ENCODE measurements around the gene PRR20G. TPM values are rescaled to one million over a fixed set of nuclear protein-coding genes. Genes with fewer than 3 reads are reported as not detected.
"Not testable (repeated sequence)": the region's sequence is repeated elsewhere in the genome, so short reads cannot be mapped to it uniquely, and the experiment has no call there.

The PRR20G gene
- total RNA-seq, 1 donor from 2014 or later = not detected

GRCh38 chr3:127320529-127321121 lies 32.8 kb upstream of the PRR20G start:
- Histone ChIP-seq H3K9me3 (ENCODE audit: insufficient read depth, low read depth, low read length) (no peaks in the 10 kb centered on the region), H3K9ac (ENCODE audit: low read length) (no peak overlapping the region), H3K36me3 (ENCODE audit: insufficient read depth, low read length) (no peaks in the 10 kb centered on the region), H3K4me3 (ENCODE audit: insufficient read depth, low read depth, low read length) (no peak overlapping the region), H3K4me1 (ENCODE audit: insufficient read depth, low read length) (no peaks in the 10 kb centered on the region), H3K27ac (ENCODE audit: low read depth, low read length) (no peak overlapping the region), H2AFZ (ENCODE audit: low read depth, low read length) (no peak overlapping the region), H4K20me1 (ENCODE audit: insufficient read depth, low read length) (no peaks in the 10 kb centered on the region), H3K79me2 (ENCODE audit: insufficient read depth, low read length) (no peaks in the 10 kb centered on the region), H3K27me3 (ENCODE audit: insufficient read depth, low read length) (no peaks in the 10 kb centered on the region), H3K4me2 (ENCODE audit: low read length) (no peak overlapping the region)
- H3K27me3 Mint-ChIP-seq (ENCODE audit: low read depth, unreplicated experiment) = peaks cover 59% of the 10 kb centered on the region
- no peak overlapping the region for H3K4me3 Mint-ChIP-seq (ENCODE audit: unreplicated experiment)
- H3K36me3 Mint-ChIP-seq (ENCODE audit: low read depth, unreplicated experiment) = no peaks in the 10 kb centered on the region
- FAIRE-seq = no peak
- H3K27ac Mint-ChIP-seq (ENCODE audit: unreplicated experiment) = no peak overlapping the region
- DNase-seq (ENCODE audit: low read depth) = no peak
- no peaks in the 10 kb centered on the region for H3K9me3 Mint-ChIP-seq (ENCODE audit: unreplicated experiment)
- TF ChIP-seq EZH2 (IDR thresholded peaks at IDR 0.05; ENCODE audit: insufficient read depth, low read length) (no peak), CTCF (IDR thresholded peaks at IDR 0.05; ENCODE audit: insufficient read depth, low read depth, low read length) (no peak)
- H3K4me1 Mint-ChIP-seq (ENCODE audit: low read depth, unreplicated experiment) = peaks cover 6% of the 10 kb centered on the region

GRCh38 chr3:127316685-127317084 lies 28.8 kb upstream of the PRR20G start:
- Mint-ChIP-seq H3K27me3 (ENCODE audit: low read depth, unreplicated experiment) (peaks cover 50% of the 10 kb centered on the region), H3K36me3 (ENCODE audit: low read depth, unreplicated experiment) (no peaks in the 10 kb centered on the region), H3K4me3 (ENCODE audit: unreplicated experiment) (no peak overlapping the region), H3K27ac (ENCODE audit: unreplicated experiment) (no peak overlapping the region), H3K4me1 (ENCODE audit: low read depth, unreplicated experiment) (no peaks in the 10 kb centered on the region), H3K9me3 (ENCODE audit: unreplicated experiment) (no peaks in the 10 kb centered on the region)
- no peak for TF ChIP-seq EZH2 (IDR thresholded peaks at IDR 0.05; ENCODE audit: insufficient read depth, low read length)
- no peak for TF ChIP-seq CTCF (IDR thresholded peaks at IDR 0.05; ENCODE audit: insufficient read depth, low read depth, low read length)
- H3K4me3 ChIP-seq (ENCODE audit: insufficient read depth, low read depth, low read length) = no peak overlapping the region
- H3K27ac ChIP-seq (ENCODE audit: low read depth, low read length) = no peak overlapping the region
- no peaks in the 10 kb centered on the region for H3K79me2 ChIP-seq (ENCODE audit: insufficient read depth, low read length)
- no peak for FAIRE-seq
- no peaks in the 10 kb centered on the region for H3K4me1 ChIP-seq (ENCODE audit: insufficient read depth, low read length)
- H4K20me1 ChIP-seq (ENCODE audit: insufficient read depth, low read length) = no peaks in the 10 kb centered on the region
- H3K36me3 ChIP-seq (ENCODE audit: insufficient read depth, low read length) = no peaks in the 10 kb centered on the region
- H3K9me3 ChIP-seq (ENCODE audit: insufficient read depth, low read depth, low read length) = no peaks in the 10 kb centered on the region
- DNase-seq (ENCODE audit: low read depth) = no peak
- H3K4me2 ChIP-seq (ENCODE audit: low read length) = no peak overlapping the region
- H3K9ac ChIP-seq (ENCODE audit: low read length) = no peak overlapping the region
- no peaks in the 10 kb centered on the region for H3K27me3 ChIP-seq (ENCODE audit: insufficient read depth, low read length)
- no peak overlapping the region for H2AFZ ChIP-seq (ENCODE audit: low read depth, low read length)

- no peak overlapping the region for H3K9ac ChIP-seq (ENCODE audit: low read length)
Observed at GRCh38 chr3:127312818-127313217, 25.0 kb upstream of the PRR20G start.

GRCh38 chr3:127308821-127309220 lies 21.0 kb upstream of the PRR20G start:
- not testable (repeated sequence) for H3K4me1 ChIP-seq (ENCODE audit: insufficient read depth, low read length); H3K36me3 Mint-ChIP-seq (ENCODE audit: low read depth, unreplicated experiment); H4K20me1 ChIP-seq (ENCODE audit: insufficient read depth, low read length); H3K9me3 Mint-ChIP-seq (ENCODE audit: unreplicated experiment); H3K9ac ChIP-seq (ENCODE audit: low read length); DNase-seq (ENCODE audit: low read depth); H3K27me3 ChIP-seq (ENCODE audit: insufficient read depth, low read length); H3K27ac Mint-ChIP-seq (ENCODE audit: unreplicated experiment); H3K4me2 ChIP-seq (ENCODE audit: low read length); H3K4me3 Mint-ChIP-seq (ENCODE audit: unreplicated experiment); H3K4me1 Mint-ChIP-seq (ENCODE audit: low read depth, unreplicated experiment); H3K9me3 ChIP-seq (ENCODE audit: insufficient read depth, low read depth, low read length); FAIRE-seq; H3K4me3 ChIP-seq (ENCODE audit: insufficient read depth, low read depth, low read length); H2AFZ ChIP-seq (ENCODE audit: low read depth, low read length); H3K36me3 ChIP-seq (ENCODE audit: insufficient read depth, low read length); H3K27ac ChIP-seq (ENCODE audit: low read depth, low read length); H3K79me2 ChIP-seq (ENCODE audit: insufficient read depth, low read length)
- peaks cover 42% of the 10 kb centered on the region for H3K27me3 Mint-ChIP-seq (ENCODE audit: low read depth, unreplicated experiment)

More at GRCh38 chr3:127312818-127313217, 25.0 kb upstream of the PRR20G start:
- no peak overlapping the region for H3K4me3 ChIP-seq (ENCODE audit: insufficient read depth, low read depth, low read length)
- TF ChIP-seq CTCF (IDR thresholded peaks at IDR 0.05; ENCODE audit: insufficient read depth, low read depth, low read length) = no peak
- TF ChIP-seq EZH2 (IDR thresholded peaks at IDR 0.05; ENCODE audit: insufficient read depth, low read length) = no peak
- DNase-seq (ENCODE audit: low read depth) (no peak), FAIRE-seq (no peak)
- peaks cover 37% of the 10 kb centered on the region for H3K27me3 Mint-ChIP-seq (ENCODE audit: low read depth, unreplicated experiment)
- H3K4me3 Mint-ChIP-seq (ENCODE audit: unreplicated experiment) = no peak overlapping the region
- H3K36me3 ChIP-seq (ENCODE audit: insufficient read depth, low read length) = no peaks in the 10 kb centered on the region
- no peak overlapping the region for H3K4me2 ChIP-seq (ENCODE audit: low read length)
- H3K9me3 ChIP-seq (ENCODE audit: insufficient read depth, low read depth, low read length) = no peaks in the 10 kb centered on the region
- no peaks in the 10 kb centered on the region for H3K27me3 ChIP-seq (ENCODE audit: insufficient read depth, low read length)
- H3K4me1 Mint-ChIP-seq (ENCODE audit: low read depth, unreplicated experiment) = no peaks in the 10 kb centered on the region
- H3K27ac Mint-ChIP-seq (ENCODE audit: unreplicated experiment) = no peak overlapping the region
- H3K9me3 Mint-ChIP-seq (ENCODE audit: unreplicated experiment) = no peaks in the 10 kb centered on the region
- H3K36me3 Mint-ChIP-seq (ENCODE audit: low read depth, unreplicated experiment) = no peaks in the 10 kb centered on the region
- H3K27ac ChIP-seq (ENCODE audit: low read depth, low read length) = no peak overlapping the region
- H3K4me1 ChIP-seq (ENCODE audit: insufficient read depth, low read length) = no peaks in the 10 kb centered on the region
- H2AFZ ChIP-seq (ENCODE audit: low read depth, low read length) = no peak overlapping the region
- no peaks in the 10 kb centered on the region for H4K20me1 ChIP-seq (ENCODE audit: insufficient read depth, low read length)
- no peaks in the 10 kb centered on the region for H3K79me2 ChIP-seq (ENCODE audit: insufficient read depth, low read length)

All from astrocyte (in vitro differentiated cells and primary cell).